HepG2 (cell line): ENCODE measurements around the gene DCST2. TPM values are rescaled to one million over a fixed set of nuclear protein-coding genes. Genes with fewer than 3 reads are reported as not detected.
A peak's percentile ranks its signal among the peaks of the same experiment; 100 is the strongest.

Source experiments
- ATAD3A ChIP-seq: sonication (generic); formaldehyde crosslinking; IDR thresholded peaks from 2 replicates; pipeline ENCODE4 v1.4.0; 2020; ENCODE audit warnings: missing genetic modification reagents
- CHD2 ChIP-seq: IDR thresholded peaks from 2 replicates; pipeline ENCODE4 v1.6.1; 2011; ENCODE audit warnings: low read depth, low read length, improper control_type of control experiment
- MBNL3 ChIP-seq: fragments of 250-450 bp; sonication (Bioruptor Pico); conservative IDR thresholded peaks from 2 replicates; pipeline ENCODE4 v1.8.0; 2022; ENCODE audit warnings: mild to moderate bottlenecking, inconsistent platforms
- REST ChIP-seq, 2 experiments: IDR thresholded peaks; 2 replicates each; pipeline ENCODE4 v1.6.1; 2011 to 2012; ENCODE audit warnings: low read length in 2 of 2, borderline replicate concordance in 1 of 2, low read depth in 1 of 2, mild to moderate bottlenecking in 1 of 2, moderate library complexity in 1 of 2
- ZFP90 ChIP-seq: sonication (generic); formaldehyde crosslinking; IDR thresholded peaks from 2 replicates; pipeline ENCODE4 v1.8.0; 2022; ENCODE audit warnings: missing genetic modification reagents, mild to moderate bottlenecking, inconsistent platforms, borderline replicate concordance
- ZNF136 ChIP-seq: sonication (generic); formaldehyde crosslinking; IDR thresholded peaks from 2 replicates; pipeline ENCODE4 v1.8.1; 2022; ENCODE audit warnings: low read depth, mild to moderate bottlenecking, moderate library complexity, missing genetic modification reagents
- ZNF337 ChIP-seq: sonication (generic); formaldehyde crosslinking; IDR thresholded peaks from 2 replicates; pipeline ENCODE4 v1.5.1; 2020; ENCODE audit warnings: missing genetic modification reagents, low read depth, mild to moderate bottlenecking, borderline replicate concordance
- ZNF558 ChIP-seq: sonication (generic); formaldehyde crosslinking; IDR thresholded peaks from 2 replicates; pipeline ENCODE4 v1.9.0; 2022; ENCODE audit warnings: mild to moderate bottlenecking, missing genetic modification reagents, borderline replicate concordance
- polyA plus RNA-seq, 8 experiments: library from polyadenylated mRNA; depleted of rRNA in 3 of 8; stranded (reverse) in 7 of 8; unstranded in 1 of 8; fragments of >200 nt; fragmentation: Illumina TruSeq in 4 of 8; extraction: Trizol in 4 of 8; gene quantifications; 2 replicates each; pipeline versions ENCODE4 v1.2.1 to v1.2.3, GENCODE V29; 2011 to 2016; ENCODE audit warnings: low read depth in 4 of 8, missing spikeins in 1 of 8, mixed read lengths in 1 of 8; ENCODE audit not compliant: insufficient read depth in 1 of 8
- total RNA-seq, 5 experiments: library from RNA; depleted of rRNA; stranded (reverse); fragments of >200 nt; fragmentation: Illumina TruSeq; extraction: Trizol; gene quantifications; 2 replicates each; pipeline ENCODE4 v1.2.3, GENCODE V29; 2016; ENCODE audit warnings: low read depth in 1 of 5
- TF ChIP-seq, protein P1 (sequence below), 2 experiments: sonication (generic) in 1 of 2; formaldehyde crosslinking in 1 of 2; IDR thresholded peaks; 2 replicates each; pipeline versions ENCODE4 v1.4.0 to v1.6.1; 2018 to 2020; ENCODE audit warnings: missing genetic modification reagents in 2 of 2, borderline replicate concordance in 1 of 2, low read depth in 1 of 2, mild to moderate bottlenecking in 1 of 2, missing biosample characterization in 1 of 2
- TF ChIP-seq, protein P2 (sequence below): sonication (generic); formaldehyde crosslinking; IDR thresholded peaks from one replicate; pipeline ENCODE4 v1.5.1; 2020; ENCODE audit warnings: mild to moderate bottlenecking, missing genetic modification reagents; ENCODE audit errors: not compliant biosample characterization
- TF ChIP-seq, protein P3 (sequence below): sonication (generic); formaldehyde crosslinking; IDR thresholded peaks from 2 replicates; pipeline ENCODE4 v1.4.0; 2020; ENCODE audit warnings: mild to moderate bottlenecking, missing genetic modification reagents

The DCST2 gene
- total and polyA plus RNA-seq, 2 of the 13 experiments (the other 11 are each of a cell fraction or from before 2014, with no cell fraction given): 0.74 TPM; not detected in 1

- TF ChIP-seq REST (IDR thresholded peaks at IDR 0.05; ENCODE audit: borderline replicate concordance in 1 of 2, low read depth in 1 of 2, low read length in 2 of 2) (no peak), ZNF337 (CRISPR knock-in tag) (no peak), CHD2 (no peak), ZNF136 (CRISPR knock-in tag) (0 out of 2 replicates have a peak, but pooled peaks have one; percentile 53), ATAD3A (CRISPR knock-in tag) (no peak), ZFP90 (no peak; the same call in 1 of the 2 replicates), MBNL3 (CRISPR knock-in tag) (no peak), ZNF558 (CRISPR knock-in tag) (no peak)
- TF ChIP-seq, protein P1, sequence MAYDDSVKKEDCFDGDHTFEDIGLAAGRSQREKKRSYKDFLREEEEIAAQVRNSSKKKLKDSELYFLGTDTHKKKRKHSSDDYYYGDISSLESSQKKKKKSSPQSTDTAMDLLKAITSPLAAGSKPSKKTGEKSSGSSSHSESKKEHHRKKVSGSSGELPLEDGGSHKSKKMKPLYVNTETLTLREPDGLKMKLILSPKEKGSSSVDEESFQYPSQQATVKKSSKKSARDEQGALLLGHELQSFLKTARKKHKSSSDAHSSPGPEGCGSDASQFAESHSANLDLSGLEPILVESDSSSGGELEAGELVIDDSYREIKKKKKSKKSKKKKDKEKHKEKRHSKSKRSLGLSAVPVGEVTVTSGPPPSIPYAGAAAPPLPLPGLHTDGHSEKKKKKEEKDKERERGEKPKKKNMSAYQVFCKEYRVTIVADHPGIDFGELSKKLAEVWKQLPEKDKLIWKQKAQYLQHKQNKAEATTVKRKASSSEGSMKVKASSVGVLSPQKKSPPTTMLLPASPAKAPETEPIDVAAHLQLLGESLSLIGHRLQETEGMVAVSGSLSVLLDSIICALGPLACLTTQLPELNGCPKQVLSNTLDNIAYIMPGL (CRISPR knock-in tag; IDR thresholded peaks at IDR 0.05; ENCODE audit: borderline replicate concordance in 1 of 2, low read depth in 1 of 2): peak in 1 of 2 experiments; percentile 43; a peak in 1 of 4 replicates
- TF ChIP-seq, protein P2, sequence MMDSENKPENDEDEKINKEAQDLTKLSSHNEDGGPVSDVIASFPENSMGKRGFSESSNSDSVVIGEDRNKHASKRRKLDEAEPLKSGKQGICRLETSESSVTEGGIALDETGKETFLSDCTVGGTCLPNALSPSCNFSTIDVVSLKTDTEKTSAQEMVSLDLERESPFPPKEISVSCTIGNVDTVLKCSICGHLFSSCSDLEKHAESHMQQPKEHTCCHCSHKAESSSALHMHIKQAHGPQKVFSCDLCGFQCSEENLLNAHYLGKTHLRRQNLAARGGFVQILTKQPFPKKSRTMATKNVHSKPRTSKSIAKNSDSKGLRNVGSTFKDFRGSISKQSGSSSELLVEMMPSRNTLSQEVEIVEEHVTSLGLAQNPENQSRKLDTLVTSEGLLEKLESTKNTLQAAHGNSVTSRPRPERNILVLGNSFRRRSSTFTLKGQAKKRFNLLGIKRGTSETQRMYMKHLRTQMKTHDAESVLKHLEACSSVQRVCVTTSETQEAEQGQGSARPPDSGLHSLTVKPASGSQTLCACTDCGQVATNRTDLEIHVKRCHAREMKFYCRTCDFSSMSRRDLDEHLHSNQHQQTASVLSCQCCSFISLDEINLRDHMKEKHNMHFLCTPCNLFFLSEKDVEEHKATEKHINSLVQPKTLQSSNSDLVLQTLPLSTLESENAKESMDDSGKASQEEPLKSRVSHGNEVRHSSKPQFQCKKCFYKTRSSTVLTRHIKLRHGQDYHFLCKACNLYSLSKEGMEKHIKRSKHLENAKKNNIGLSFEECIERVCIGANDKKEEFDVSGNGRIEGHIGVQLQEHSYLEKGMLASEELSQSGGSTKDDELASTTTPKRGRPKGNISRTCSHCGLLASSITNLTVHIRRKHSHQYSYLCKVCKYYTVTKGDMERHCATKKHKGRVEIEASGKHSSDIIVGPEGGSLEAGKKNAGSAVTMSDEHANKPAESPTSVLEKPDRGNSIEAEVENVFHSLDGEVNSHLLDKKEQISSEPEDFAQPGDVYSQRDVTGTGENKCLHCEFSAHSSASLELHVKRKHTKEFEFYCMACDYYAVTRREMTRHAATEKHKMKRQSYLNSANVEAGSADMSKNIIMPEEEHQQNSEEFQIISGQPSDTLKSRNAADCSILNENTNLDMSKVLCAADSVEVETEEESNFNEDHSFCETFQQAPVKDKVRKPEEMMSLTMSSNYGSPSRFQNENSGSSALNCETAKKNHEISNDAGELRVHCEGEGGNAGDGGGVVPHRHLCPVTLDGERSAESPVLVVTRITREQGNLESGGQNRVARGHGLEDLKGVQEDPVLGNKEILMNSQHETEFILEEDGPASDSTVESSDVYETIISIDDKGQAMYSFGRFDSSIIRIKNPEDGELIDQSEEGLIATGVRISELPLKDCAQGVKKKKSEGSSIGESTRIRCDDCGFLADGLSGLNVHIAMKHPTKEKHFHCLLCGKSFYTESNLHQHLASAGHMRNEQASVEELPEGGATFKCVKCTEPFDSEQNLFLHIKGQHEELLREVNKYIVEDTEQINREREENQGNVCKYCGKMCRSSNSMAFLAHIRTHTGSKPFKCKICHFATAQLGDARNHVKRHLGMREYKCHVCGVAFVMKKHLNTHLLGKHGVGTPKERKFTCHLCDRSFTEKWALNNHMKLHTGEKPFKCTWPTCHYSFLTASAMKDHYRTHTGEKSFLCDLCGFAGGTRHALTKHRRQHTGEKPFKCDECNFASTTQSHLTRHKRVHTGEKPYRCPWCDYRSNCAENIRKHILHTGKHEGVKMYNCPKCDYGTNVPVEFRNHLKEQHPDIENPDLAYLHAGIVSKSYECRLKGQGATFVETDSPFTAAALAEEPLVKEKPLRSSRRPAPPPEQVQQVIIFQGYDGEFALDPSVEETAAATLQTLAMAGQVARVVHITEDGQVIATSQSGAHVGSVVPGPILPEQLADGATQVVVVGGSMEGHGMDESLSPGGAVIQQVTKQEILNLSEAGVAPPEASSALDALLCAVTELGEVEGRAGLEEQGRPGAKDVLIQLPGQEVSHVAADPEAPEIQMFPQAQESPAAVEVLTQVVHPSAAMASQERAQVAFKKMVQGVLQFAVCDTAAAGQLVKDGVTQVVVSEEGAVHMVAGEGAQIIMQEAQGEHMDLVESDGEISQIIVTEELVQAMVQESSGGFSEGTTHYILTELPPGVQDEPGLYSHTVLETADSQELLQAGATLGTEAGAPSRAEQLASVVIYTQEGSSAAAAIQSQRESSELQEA (CRISPR knock-in tag): no peak
- TF ChIP-seq, protein P3, sequence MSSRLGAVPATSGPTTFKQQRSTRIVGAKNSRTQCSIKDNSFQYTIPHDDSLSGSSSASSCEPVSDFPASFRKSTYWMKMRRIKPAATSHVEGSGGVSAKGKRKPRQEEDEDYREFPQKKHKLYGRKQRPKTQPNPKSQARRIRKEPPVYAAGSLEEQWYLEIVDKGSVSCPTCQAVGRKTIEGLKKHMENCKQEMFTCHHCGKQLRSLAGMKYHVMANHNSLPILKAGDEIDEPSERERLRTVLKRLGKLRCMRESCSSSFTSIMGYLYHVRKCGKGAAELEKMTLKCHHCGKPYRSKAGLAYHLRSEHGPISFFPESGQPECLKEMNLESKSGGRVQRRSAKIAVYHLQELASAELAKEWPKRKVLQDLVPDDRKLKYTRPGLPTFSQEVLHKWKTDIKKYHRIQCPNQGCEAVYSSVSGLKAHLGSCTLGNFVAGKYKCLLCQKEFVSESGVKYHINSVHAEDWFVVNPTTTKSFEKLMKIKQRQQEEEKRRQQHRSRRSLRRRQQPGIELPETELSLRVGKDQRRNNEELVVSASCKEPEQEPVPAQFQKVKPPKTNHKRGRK (CRISPR knock-in tag): no peak
Observed at GRCh38 chr1:154999571-155000410, 33.8 kb downstream of the DCST2 start (continued).
